ENCODE results near the gene HGFAC. TPM values are rescaled to one million over a fixed set of nuclear protein-coding genes. Genes with fewer than 3 reads are reported as not detected.

HGFAC gene
- total RNA-seq, 4 donors from 2014 or later = 0.38 TPM; not detected in 3

DNA sequence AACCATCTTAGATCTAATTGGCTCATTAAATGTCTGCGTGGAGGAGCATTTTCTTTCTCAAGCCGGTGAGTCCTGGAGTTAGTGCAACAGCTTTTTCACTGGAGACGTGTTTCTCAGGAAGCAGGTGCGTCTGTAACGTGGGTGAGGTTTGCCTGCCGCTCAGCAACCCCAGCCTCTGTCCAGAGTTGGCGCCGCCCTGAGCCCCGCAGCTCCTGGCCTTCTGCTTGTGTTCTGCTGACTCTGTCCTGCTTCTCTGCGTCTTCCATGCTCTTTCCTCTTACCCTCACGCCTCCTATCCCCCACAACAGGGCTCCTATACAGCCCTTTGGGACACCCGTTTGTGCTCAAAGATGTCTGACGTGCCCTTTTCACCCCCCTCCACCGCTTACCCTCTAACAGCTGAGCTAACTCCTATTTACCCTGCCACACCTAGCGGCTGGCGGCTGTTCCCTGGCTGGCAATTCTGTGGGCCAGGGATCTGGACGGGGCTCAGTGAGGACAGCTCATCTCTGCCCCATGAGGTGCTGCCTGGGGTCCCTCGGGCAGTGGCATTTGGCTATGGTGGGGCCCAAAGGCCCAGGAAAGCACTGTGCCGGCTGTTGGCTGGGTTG lies 40.1 kb downstream of the HGFAC start:
- no peak overlapping the region for H3K4me3 ChIP-seq
- intact Hi-C loops (cut with DNase I) = no loop called here
- no peak for DNase-seq
- H3K27me3 ChIP-seq = peaks cover 0 to 100% (median 3%) of the 10 kb centered on the region in 4 donors
- peaks cover 24 to 54% (median 27%) of the 10 kb centered on the region in 3 donors for H3K4me1 ChIP-seq
- no peaks in the 10 kb centered on the region for H3K9me3 ChIP-seq
- 54 to 62% methylated on average over 14 to 17 of the region's 19 CpGs for WGBS, 2 donors
- no peak overlapping the region for H3K27ac ChIP-seq
- TF ChIP-seq, protein P1, sequence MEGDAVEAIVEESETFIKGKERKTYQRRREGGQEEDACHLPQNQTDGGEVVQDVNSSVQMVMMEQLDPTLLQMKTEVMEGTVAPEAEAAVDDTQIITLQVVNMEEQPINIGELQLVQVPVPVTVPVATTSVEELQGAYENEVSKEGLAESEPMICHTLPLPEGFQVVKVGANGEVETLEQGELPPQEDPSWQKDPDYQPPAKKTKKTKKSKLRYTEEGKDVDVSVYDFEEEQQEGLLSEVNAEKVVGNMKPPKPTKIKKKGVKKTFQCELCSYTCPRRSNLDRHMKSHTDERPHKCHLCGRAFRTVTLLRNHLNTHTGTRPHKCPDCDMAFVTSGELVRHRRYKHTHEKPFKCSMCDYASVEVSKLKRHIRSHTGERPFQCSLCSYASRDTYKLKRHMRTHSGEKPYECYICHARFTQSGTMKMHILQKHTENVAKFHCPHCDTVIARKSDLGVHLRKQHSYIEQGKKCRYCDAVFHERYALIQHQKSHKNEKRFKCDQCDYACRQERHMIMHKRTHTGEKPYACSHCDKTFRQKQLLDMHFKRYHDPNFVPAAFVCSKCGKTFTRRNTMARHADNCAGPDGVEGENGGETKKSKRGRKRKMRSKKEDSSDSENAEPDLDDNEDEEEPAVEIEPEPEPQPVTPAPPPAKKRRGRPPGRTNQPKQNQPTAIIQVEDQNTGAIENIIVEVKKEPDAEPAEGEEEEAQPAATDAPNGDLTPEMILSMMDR (IDR thresholded peaks at IDR 0.05) = no peak
- TF ChIP-seq POLR2A (IDR thresholded peaks at IDR 0.05) = no peak
- no peaks in the 10 kb centered on the region for H3K36me3 ChIP-seq

DNA sequence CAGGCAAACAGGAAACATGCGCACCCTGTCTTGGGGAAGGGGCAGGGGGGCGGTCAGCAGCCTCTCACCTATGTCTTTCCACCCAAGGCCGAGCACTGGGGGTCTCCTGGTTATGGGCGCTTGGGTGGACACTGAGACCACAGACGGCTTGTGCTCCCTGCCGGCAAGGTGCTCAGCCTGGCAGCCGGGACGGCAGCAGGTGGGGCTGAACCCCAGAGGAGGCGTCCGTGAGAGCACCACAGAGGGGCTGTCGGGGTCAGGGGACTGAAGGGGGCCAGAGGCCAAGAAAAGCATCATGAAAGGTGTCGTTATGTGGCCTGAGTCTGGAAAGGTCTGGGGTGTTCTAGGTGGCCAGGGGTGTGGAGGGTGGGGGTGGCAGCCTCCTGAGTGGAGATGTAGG lies 40.9 kb downstream of the HGFAC start:
- peaks cover 0 to 100% (median 3%) of the 10 kb centered on the region in 4 donors for H3K27me3 ChIP-seq
- DNase-seq = no peak
- H3K36me3 ChIP-seq = no peaks in the 10 kb centered on the region
- intact Hi-C loops (cut with DNase I) = no loop called here
- H3K4me1 ChIP-seq = peaks cover 24 to 54% (median 27%) of the 10 kb centered on the region in 3 donors
- H3K27ac ChIP-seq = no peak overlapping the region
- 60 to 91% methylated on average over 1 to 8 of the region's 12 CpGs for WGBS, 2 donors
- H3K4me3 ChIP-seq = no peak overlapping the region
- H3K9me3 ChIP-seq = no peaks in the 10 kb centered on the region
- no peak for TF ChIP-seq POLR2A (IDR thresholded peaks at IDR 0.05)
- TF ChIP-seq, protein P1 (IDR thresholded peaks at IDR 0.05) = no peak

DNA sequence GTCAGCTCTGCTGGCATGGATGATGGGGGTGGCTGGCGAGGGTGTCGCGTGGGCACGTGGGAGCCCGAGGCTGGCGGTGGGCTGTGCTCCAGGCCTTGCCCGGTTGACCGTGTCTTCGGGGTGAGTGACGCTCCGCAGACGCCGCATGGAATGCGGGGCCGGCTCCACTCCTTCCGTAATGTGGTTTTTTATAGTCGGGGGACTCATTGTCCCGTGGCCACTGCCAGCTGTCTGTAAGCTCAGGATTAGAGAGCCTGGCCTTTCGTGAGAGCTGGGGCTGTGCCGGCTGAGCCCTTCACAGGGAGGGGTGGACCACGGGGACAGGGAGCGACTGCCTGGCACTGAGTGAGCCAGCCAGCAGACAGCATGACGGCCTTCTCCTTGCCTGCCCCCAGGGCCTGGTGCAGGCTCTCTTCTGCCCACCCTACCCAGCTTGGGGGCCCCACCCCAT lies 41.7 kb downstream of the HGFAC start:
- Histone ChIP-seq H3K27ac (peak overlapping the region in 1 of 4 donors; percentile 45), H3K27me3 (peaks cover 0 to 100% (median 3%) of the 10 kb centered on the region in 4 donors), H3K4me3 (no peak overlapping the region), H3K4me1 (peaks cover 24 to 54% (median 27%) of the 10 kb centered on the region in 3 donors), H3K36me3 (no peaks in the 10 kb centered on the region), H3K9me3 (no peaks in the 10 kb centered on the region)
- TF ChIP-seq, protein P1 (IDR thresholded peaks at IDR 0.05) = no peak
- TF ChIP-seq POLR2A (IDR thresholded peaks at IDR 0.05) = no peak
- DNase-seq = no peak
- intact Hi-C loops (cut with DNase I) = no loop called here
- 58% methylated on average over 6 of the region's 23 CpGs; no CpG with 5 or more reads in 1 of the 2 donors for WGBS, 2 donors

DNA sequence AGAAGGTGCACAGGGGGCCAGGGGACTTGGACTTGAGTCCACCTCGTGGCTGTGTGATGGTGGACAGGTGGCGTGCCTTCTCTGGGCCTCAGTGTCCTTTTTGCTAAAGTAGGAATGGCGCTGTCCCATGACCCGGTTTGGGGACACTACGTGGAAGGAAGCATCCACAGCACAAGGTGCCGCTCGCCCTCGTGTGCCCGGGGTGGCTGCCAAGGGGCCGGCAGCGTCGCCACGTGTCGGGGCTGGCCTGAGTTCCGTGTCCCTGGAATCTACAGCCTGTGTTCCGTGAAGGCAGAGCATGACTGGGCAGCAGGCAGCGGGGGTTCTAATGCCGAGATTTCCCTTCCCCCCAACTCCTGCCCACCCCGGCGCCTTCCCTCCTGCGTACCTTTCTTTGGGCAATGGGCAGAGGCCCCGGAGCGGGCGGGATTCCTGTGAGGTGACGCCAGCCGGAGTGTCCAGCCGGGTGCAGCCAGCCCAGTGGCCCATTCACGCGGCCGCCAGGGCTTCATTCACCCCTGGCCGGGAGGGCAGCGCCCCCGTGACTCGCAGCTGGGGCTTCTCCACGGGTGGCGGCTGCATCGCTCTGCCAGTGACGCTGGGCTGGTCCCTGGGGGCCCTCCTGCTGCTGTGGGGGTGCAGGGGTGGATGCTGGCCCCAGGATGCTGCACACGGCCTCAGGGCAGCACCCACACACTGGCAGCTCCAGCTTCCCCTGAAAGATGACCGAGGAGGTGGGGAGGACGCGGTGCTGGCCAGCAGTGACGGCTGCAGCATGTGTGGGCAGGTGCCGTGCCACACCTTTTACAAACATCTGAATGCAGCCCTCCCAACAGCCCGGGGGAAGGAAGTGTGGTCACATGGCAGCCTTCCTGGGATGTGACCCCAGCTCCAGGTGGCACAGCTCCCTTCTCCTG lies 42.5 kb downstream of the HGFAC start:
- DNase-seq = no peak
- no peaks in the 10 kb centered on the region for H3K36me3 ChIP-seq
- H3K27ac ChIP-seq = peak overlapping the region in 3 of 4 donors; percentile 4 to 57 (median 45)
- no peaks in the 10 kb centered on the region for H3K9me3 ChIP-seq
- TF ChIP-seq POLR2A (IDR thresholded peaks at IDR 0.05) = no peak
- TF ChIP-seq, protein P1 (IDR thresholded peaks at IDR 0.05) = no peak
- peaks cover 0 to 100% (median 3%) of the 10 kb centered on the region in 4 donors for H3K27me3 ChIP-seq
- intact Hi-C loops (cut with DNase I) = no loop called here
- peak overlapping the region in 2 of 4 donors; percentile 23 to 50 for H3K4me3 ChIP-seq
- H3K4me1 ChIP-seq = peaks cover 24 to 54% (median 27%) of the 10 kb centered on the region in 3 donors
- WGBS, 2 donors = 17% methylated on average over 1 of the region's 45 CpGs; no CpG with 5 or more reads in 1 of the 2 donors

Data from esophagus squamous epithelium (tissue), 5 donors.